ENCODE data around the gene APP. TPM values are rescaled to one million over a fixed set of nuclear protein-coding genes. Genes with fewer than 3 reads are reported as not detected.

APP gene
- total RNA-seq, 1 donor from 2014 or later = 1,137 TPM

GRCh38 chr21:26167593-26167992, 3.0 kb downstream of the APP start:
- Mint-ChIP-seq H3K4me3 (ENCODE audit: unreplicated experiment) (peak overlapping the region; percentile 96), H3K9me3 (ENCODE audit: unreplicated experiment) (no peaks in the 10 kb centered on the region), H3K4me1 (ENCODE audit: unreplicated experiment) (peaks cover 49% of the 10 kb centered on the region), H3K27me3 (ENCODE audit: unreplicated experiment) (peaks cover 17% of the 10 kb centered on the region), H3K27ac (ENCODE audit: unreplicated experiment) (peak overlapping the region; percentile 93), H3K36me3 (ENCODE audit: low read depth, unreplicated experiment) (peaks cover 10% of the 10 kb centered on the region)
- TF ChIP-seq CTCF (IDR thresholded peaks at IDR 0.05; ENCODE audit: unreplicated experiment) = no peak
- DNase-seq (ENCODE audit: low spot score) = no peak

GRCh38 chr21:26165331-26165730, 5.2 kb downstream of the APP start:
- H3K9me3 Mint-ChIP-seq (ENCODE audit: unreplicated experiment) = no peaks in the 10 kb centered on the region
- TF ChIP-seq CTCF (IDR thresholded peaks at IDR 0.05; ENCODE audit: unreplicated experiment) = no peak
- H3K27me3 Mint-ChIP-seq (ENCODE audit: unreplicated experiment) = peaks cover 14% of the 10 kb centered on the region
- peak overlapping the region; percentile 9 for H3K4me3 Mint-ChIP-seq (ENCODE audit: unreplicated experiment)
- H3K36me3 Mint-ChIP-seq (ENCODE audit: low read depth, unreplicated experiment) = peaks cover 10% of the 10 kb centered on the region
- peaks cover 53% of the 10 kb centered on the region for H3K4me1 Mint-ChIP-seq (ENCODE audit: unreplicated experiment)
- H3K27ac Mint-ChIP-seq (ENCODE audit: unreplicated experiment) = peak overlapping the region; percentile 19
- DNase-seq (ENCODE audit: low spot score) = no peak

GRCh38 chr21:26164311-26164710, 6.3 kb downstream of the APP start:
- no peak for TF ChIP-seq CTCF (IDR thresholded peaks at IDR 0.05; ENCODE audit: unreplicated experiment)
- H3K27ac Mint-ChIP-seq (ENCODE audit: unreplicated experiment) = no peak overlapping the region
- no peak overlapping the region for H3K4me3 Mint-ChIP-seq (ENCODE audit: unreplicated experiment)
- no peak for DNase-seq (ENCODE audit: low spot score)
- peaks cover 62% of the 10 kb centered on the region for H3K4me1 Mint-ChIP-seq (ENCODE audit: unreplicated experiment)
- no peaks in the 10 kb centered on the region for H3K9me3 Mint-ChIP-seq (ENCODE audit: unreplicated experiment)
- H3K36me3 Mint-ChIP-seq (ENCODE audit: low read depth, unreplicated experiment) = peaks cover 14% of the 10 kb centered on the region
- H3K27me3 Mint-ChIP-seq (ENCODE audit: unreplicated experiment) = peaks cover 13% of the 10 kb centered on the region

- Mint-ChIP-seq H3K36me3 (ENCODE audit: low read depth, unreplicated experiment) (peaks cover 8% of the 10 kb centered on the region), H3K27me3 (ENCODE audit: unreplicated experiment) (peaks cover 7% of the 10 kb centered on the region), H3K9me3 (ENCODE audit: unreplicated experiment) (no peaks in the 10 kb centered on the region), H3K27ac (ENCODE audit: unreplicated experiment) (no peak overlapping the region), H3K4me1 (ENCODE audit: unreplicated experiment) (peaks cover 64% of the 10 kb centered on the region), H3K4me3 (ENCODE audit: unreplicated experiment) (no peak overlapping the region)
- TF ChIP-seq CTCF (IDR thresholded peaks at IDR 0.05; ENCODE audit: unreplicated experiment) = no peak
- no peak for DNase-seq (ENCODE audit: low spot score)
Observed at GRCh38 chr21:26162081-26162480, 8.5 kb downstream of the APP start.

- H3K4me3 Mint-ChIP-seq (ENCODE audit: unreplicated experiment) = no peak overlapping the region
- TF ChIP-seq CTCF (IDR thresholded peaks at IDR 0.05; ENCODE audit: unreplicated experiment) = no peak
- peaks cover 46% of the 10 kb centered on the region for H3K4me1 Mint-ChIP-seq (ENCODE audit: unreplicated experiment)
- H3K27me3 Mint-ChIP-seq (ENCODE audit: unreplicated experiment) = peaks cover 2% of the 10 kb centered on the region
- peak overlapping the region; percentile 43 for H3K27ac Mint-ChIP-seq (ENCODE audit: unreplicated experiment)
- no peak for DNase-seq (ENCODE audit: low spot score)
- H3K9me3 Mint-ChIP-seq (ENCODE audit: unreplicated experiment) = no peaks in the 10 kb centered on the region
- peaks cover 8% of the 10 kb centered on the region for H3K36me3 Mint-ChIP-seq (ENCODE audit: low read depth, unreplicated experiment)
Observed at GRCh38 chr21:26159869-26160268, 10.7 kb downstream of the APP start.
